ENCODE measurements around the gene GGT6.

GRCh38 chr17:4513113-4514032 is 47.0 kb downstream of the GGT6 start:
- TF ChIP-seq CTCF (IDR thresholded peaks at IDR 0.05; ENCODE audit: insufficient read depth, low read length) (no peak), POLR2AphosphoS5 (IDR thresholded peaks at IDR 0.05; ENCODE audit: low read depth) (no peak), GABPA (IDR thresholded peaks at IDR 0.05; ENCODE audit: low read depth) (no peak), REST (IDR thresholded peaks at IDR 0.05; ENCODE audit: insufficient replicate concordance, low read depth) (no peak)

All from HL-60 (cell line).